Activated CD8-positive, alpha-beta memory T cell treated with anti-CD3 and anti-CD28 coated beads for 36 hours (primary cell): ENCODE results near the gene SPATA33. TPM values are rescaled to one million over a fixed set of nuclear protein-coding genes. Genes with fewer than 3 reads are reported as not detected.

Experiments
- CTCF ChIA-PET: fragments of 350-600 bp; sonication (Branson Sonifier 250); formaldehyde crosslinking; loops from one replicate; lab custom pipeline; 2021; ENCODE audit warnings: antibody characterized with exemption; lab: Charles Lee
- POLR2A ChIA-PET: fragments of 350-600 bp; sonication (Branson Sonifier 250); formaldehyde crosslinking; loops from one replicate; lab custom pipeline; 2021; ENCODE audit warnings: antibody characterized with exemption; lab: Charles Lee
- total RNA-seq, 2 experiments: library from RNA; stranded (reverse); gene quantifications; one replicate each; pipeline ENCODE4 v1.2.3, GENCODE V29; 2021

The SPATA33 gene
- total RNA-seq, 2 experiments from 2014 or later = 13.7 to 14.4 TPM

- CTCF ChIA-PET = interaction anchor here (0.9 to 4.4 kb wide), 3 partner anchors 10 to 164 kb away, joined by 3 to 47 read pairs (median 30); partner anchors contain the start of gene CDK10
Observed at GRCh38 chr16:89697616-89698331, 40.1 kb downstream of the SPATA33 start.

GRCh38 chr16:89698717-89699116 is 41.1 kb downstream of the SPATA33 start:
- ChIA-PET POLR2A (interaction anchor here (0.6 to 1.6 kb wide), 3 partner anchors 21 to 180 kb away, joined by 3 to 7 read pairs (median 4); no protein-coding TSS in a partner anchor), CTCF (interaction anchor here (1.2 to 4.4 kb wide), 3 partner anchors 11 to 163 kb away, joined by 4 to 47 read pairs (median 30); partner anchors contain the start of gene CDK10)

More at GRCh38 chr16:89697616-89698331, 40.1 kb downstream of the SPATA33 start:
- POLR2A ChIA-PET = interaction anchor here (0.5 to 0.9 kb wide), 3 partner anchors 11 to 865 kb away, joined by 3 to 4 read pairs (median 3); partner anchors contain the start of gene CDK10

GRCh38 chr16:89699629-89700099 is 42.0 kb downstream of the SPATA33 start:
- POLR2A ChIA-PET = interaction anchor here (0.6 to 1.8 kb wide), 3 partner anchors 25 to 179 kb away, joined by 3 to 8 read pairs (median 7); partner anchors contain the start of gene TCF25
- CTCF ChIA-PET = interaction anchor here (0.6 to 4.4 kb wide), 19 partner anchors 10 to 228 kb away, joined by 3 to 47 read pairs (median 5); partner anchors contain the start of genes CDK10, CPNE7, MC1R and TCF25

GRCh38 chr16:89700100-89700648 is 42.5 kb downstream of the SPATA33 start:
- ChIA-PET CTCF (interaction anchor here (0.6 to 4.4 kb wide), 23 partner anchors 9 to 229 kb away, joined by 3 to 47 read pairs (median 4); partner anchors contain the start of genes CDK10, CPNE7, FANCA and MC1R), POLR2A (interaction anchor here (1.0 to 1.8 kb wide), 3 partner anchors 14 to 173 kb away, joined by 3 to 8 read pairs (median 5); partner anchors contain the start of genes CDK10 and TCF25)

- POLR2A ChIA-PET = interaction anchor here (1.0 to 1.8 kb wide), 3 partner anchors 14 to 173 kb away, joined by 3 to 8 read pairs (median 5); partner anchors contain the start of genes CDK10 and TCF25
- CTCF ChIA-PET = interaction anchor here (0.7 to 4.4 kb wide), 23 partner anchors 9 to 218 kb away, joined by 3 to 47 read pairs (median 4); partner anchors contain the start of genes CDK10, CPNE7, FANCA and MC1R
Observed at GRCh38 chr16:89700649-89701424, 43.2 kb downstream of the SPATA33 start.

GRCh38 chr16:89701425-89702406 is 44.1 kb downstream of the SPATA33 start, which contains the start of gene SPATA2L:
SPATA2L (minus strand) TSS chr16:89701705; CDS start chr16:89701232, 473 bp downstream.
- POLR2A ChIA-PET = interaction anchor here (1.0 to 1.8 kb wide), 2 partner anchors 128 to 172 kb away, joined by 3 to 8 read pairs; partner anchors contain the start of gene TCF25

GRCh38 chr16:89704281-89704680 is 46.6 kb downstream of the SPATA33 start:
- ChIA-PET POLR2A (no interaction called here), CTCF (interaction anchor here (4.7 kb wide), 1 partner anchor 157 kb away, joined by 31 read pairs; no protein-coding TSS in a partner anchor)

More at GRCh38 chr16:89701425-89702406, 44.1 kb downstream of the SPATA33 start, which contains the start of gene SPATA2L:
- CTCF ChIA-PET = interaction anchor here (0.8 to 4.4 kb wide), 10 partner anchors 11 to 217 kb away, joined by 3 to 47 read pairs (median 8); partner anchors contain the start of genes CDK10, MC1R and TCF25

- CTCF ChIA-PET = interaction anchor here (1.0 to 4.7 kb wide), 8 partner anchors 58 to 205 kb away, joined by 3 to 31 read pairs (median 4); no protein-coding TSS in a partner anchor
- POLR2A ChIA-PET = no interaction called here
Observed at GRCh38 chr16:89705006-89705405, 47.4 kb downstream of the SPATA33 start.

GRCh38 chr16:89706518-89707260 is 49.1 kb downstream of the SPATA33 start:
- POLR2A ChIA-PET = interaction anchor here (0.7 kb wide), 1 partner anchor 167 kb away, joined by 3 read pairs; the partner anchor contains the start of gene TCF25
- CTCF ChIA-PET = interaction anchor here (0.5 to 4.7 kb wide), 13 partner anchors 10 to 271 kb away, joined by 3 to 31 read pairs (median 5); partner anchors contain the start of gene VPS9D1

GRCh38 chr16:89707695-89708094 is 50.1 kb downstream of the SPATA33 start:
- CTCF ChIA-PET = interaction anchor here (0.9 to 4.7 kb wide), 3 partner anchors 8 to 153 kb away, joined by 3 to 31 read pairs (median 11); no protein-coding TSS in a partner anchor
- POLR2A ChIA-PET = no interaction called here

GRCh38 chr16:89708481-89708931 is 50.9 kb downstream of the SPATA33 start:
- ChIA-PET POLR2A (no interaction called here), CTCF (interaction anchor here (1.0 to 3.4 kb wide), 3 partner anchors 8 to 153 kb away, joined by 4 to 11 read pairs (median 6); no protein-coding TSS in a partner anchor)

GRCh38 chr16:89709166-89709565 is 51.5 kb downstream of the SPATA33 start:
- ChIA-PET CTCF (interaction anchor here (1.0 to 3.4 kb wide), 3 partner anchors 9 to 152 kb away, joined by 4 to 11 read pairs (median 6); no protein-coding TSS in a partner anchor), POLR2A (no interaction called here)

- ChIA-PET CTCF (interaction anchor here (2.3 to 3.4 kb wide), 2 partner anchors 10 to 151 kb away, joined by 6 to 11 read pairs; no protein-coding TSS in a partner anchor), POLR2A (no interaction called here)
Observed at GRCh38 chr16:89709716-89710432, 52.2 kb downstream of the SPATA33 start.

GRCh38 chr16:89710709-89711564 is 53.3 kb downstream of the SPATA33 start:
- ChIA-PET POLR2A (interaction anchor here (1.4 to 2.8 kb wide), 2 partner anchors 10 to 12 kb away, joined by 3 to 10 read pairs; partner anchors contain the start of gene VPS9D1), CTCF (interaction anchor here (2.3 to 3.4 kb wide), 2 partner anchors 11 to 150 kb away, joined by 6 to 11 read pairs; no protein-coding TSS in a partner anchor)
